ENCODE measurements around the gene USP3.

- no peak for TF ChIP-seq CTCF (IDR thresholded peaks at IDR 0.05; ENCODE audit: borderline replicate concordance, extremely low read depth, low read length, poor library complexity, severe bottlenecking)
- no peak for TF ChIP-seq EZH2 (IDR thresholded peaks at IDR 0.05; ENCODE audit: borderline replicate concordance, low read depth, low read length, severe bottlenecking)
Observed at GRCh38 chr15:63532307-63532744, 27.9 kb downstream of the USP3 start.

Data from DND-41 (cell line).